Osteoblast (primary cell): Measurements from ENCODE around the gene UBTD1. TPM values are rescaled to one million over a fixed set of nuclear protein-coding genes. Genes with fewer than 3 reads are reported as not detected.

Experiments
- DNase-seq: peaks from one replicate; pipeline ENCODE4 v3.0.0; 2011; ENCODE audit warnings: low spot score, mixed read lengths; ENCODE audit not compliant: insufficient read length; ENCODE audit errors: missing footprints
- H2AFZ ChIP-seq: 2 replicates; pipeline ENCODE4 v1.6.0; 2011; ENCODE audit warnings: mild to moderate bottlenecking, low read length
- H3K27ac ChIP-seq: 2 replicates; pipeline ENCODE4 v1.5.1; 2011; ENCODE audit warnings: mild to moderate bottlenecking, low read depth, low read length, moderate library complexity
- H3K27me3 ChIP-seq: 2 replicates; pipeline ENCODE4 v1.6.0; 2012; ENCODE audit warnings: mild to moderate bottlenecking, control low read depth, inconsistent platforms, low read length, moderate library complexity; ENCODE audit not compliant: insufficient read depth
- H3K36me3 ChIP-seq: 2 replicates; pipeline ENCODE4 v1.5.1; 2011; ENCODE audit warnings: mild to moderate bottlenecking, low read length, control low read depth, moderate library complexity; ENCODE audit not compliant: insufficient read depth
- H3K4me1 ChIP-seq: 2 replicates; pipeline ENCODE4 v1.5.1; 2011; ENCODE audit warnings: mild to moderate bottlenecking, low read length, control low read depth, moderate library complexity; ENCODE audit not compliant: insufficient read depth
- H3K4me2 ChIP-seq: 2 replicates; pipeline ENCODE4 v1.6.0; 2011; ENCODE audit warnings: mild to moderate bottlenecking, low read length; ENCODE audit not compliant: insufficient read depth
- H3K4me3 ChIP-seq: fragments of 200-600 bp; sonication (generic); 3 replicates; pipeline ENCODE4 v1.5.1; 2012; ENCODE audit warnings: mild to moderate bottlenecking, low read length, inconsistent platforms; ENCODE audit not compliant: insufficient read depth
- H3K79me2 ChIP-seq: 2 replicates; pipeline ENCODE4 v1.6.0; 2012; ENCODE audit warnings: mild to moderate bottlenecking, low read length, control low read depth, inconsistent platforms; ENCODE audit not compliant: insufficient read depth
- H3K9me3 ChIP-seq: 2 replicates; pipeline ENCODE4 v1.5.1; 2011; ENCODE audit warnings: low read depth, low read length, control low read depth
- H4K20me1 ChIP-seq: 2 replicates; pipeline ENCODE4 v1.6.0; 2012; ENCODE audit warnings: mild to moderate bottlenecking, low read length, control low read depth; ENCODE audit not compliant: insufficient read depth
- total RNA-seq: library from RNA; depleted of rRNA; stranded (reverse); fragments of >200 nt; gene quantifications from 2 replicates; pipeline ENCODE4 v1.2.3, GENCODE V29; 2012
- TF ChIP-seq, protein P1 (sequence below): IDR thresholded peaks from 2 replicates; pipeline ENCODE4 v1.5.1; 2011; ENCODE audit warnings: mild to moderate bottlenecking, low read depth, low read length, moderate library complexity; ENCODE audit errors: extremely low read depth

UBTD1 gene
- total RNA-seq, 1 donor = 29.0 TPM

- peaks cover 37% of the 10 kb centered on the region for H4K20me1 ChIP-seq
- TF ChIP-seq, protein P1, sequence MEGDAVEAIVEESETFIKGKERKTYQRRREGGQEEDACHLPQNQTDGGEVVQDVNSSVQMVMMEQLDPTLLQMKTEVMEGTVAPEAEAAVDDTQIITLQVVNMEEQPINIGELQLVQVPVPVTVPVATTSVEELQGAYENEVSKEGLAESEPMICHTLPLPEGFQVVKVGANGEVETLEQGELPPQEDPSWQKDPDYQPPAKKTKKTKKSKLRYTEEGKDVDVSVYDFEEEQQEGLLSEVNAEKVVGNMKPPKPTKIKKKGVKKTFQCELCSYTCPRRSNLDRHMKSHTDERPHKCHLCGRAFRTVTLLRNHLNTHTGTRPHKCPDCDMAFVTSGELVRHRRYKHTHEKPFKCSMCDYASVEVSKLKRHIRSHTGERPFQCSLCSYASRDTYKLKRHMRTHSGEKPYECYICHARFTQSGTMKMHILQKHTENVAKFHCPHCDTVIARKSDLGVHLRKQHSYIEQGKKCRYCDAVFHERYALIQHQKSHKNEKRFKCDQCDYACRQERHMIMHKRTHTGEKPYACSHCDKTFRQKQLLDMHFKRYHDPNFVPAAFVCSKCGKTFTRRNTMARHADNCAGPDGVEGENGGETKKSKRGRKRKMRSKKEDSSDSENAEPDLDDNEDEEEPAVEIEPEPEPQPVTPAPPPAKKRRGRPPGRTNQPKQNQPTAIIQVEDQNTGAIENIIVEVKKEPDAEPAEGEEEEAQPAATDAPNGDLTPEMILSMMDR = no peak
- H3K4me2 ChIP-seq = no peak overlapping the region
- no peaks in the 10 kb centered on the region for H3K9me3 ChIP-seq
- H3K27ac ChIP-seq = peak overlapping the region; percentile 42
- H3K36me3 ChIP-seq = peaks cover 1% of the 10 kb centered on the region
- H3K4me1 ChIP-seq = peaks cover 25% of the 10 kb centered on the region
- H3K27me3 ChIP-seq = no peaks in the 10 kb centered on the region
- no peak for DNase-seq
- no peak overlapping the region for H2AFZ ChIP-seq
- H3K79me2 ChIP-seq = peaks cover 94% of the 10 kb centered on the region
- no peak overlapping the region for H3K4me3 ChIP-seq
Observed at GRCh38 chr10:97490592-97490991, 8.1 kb upstream of the UBTD1 start.

DNA sequence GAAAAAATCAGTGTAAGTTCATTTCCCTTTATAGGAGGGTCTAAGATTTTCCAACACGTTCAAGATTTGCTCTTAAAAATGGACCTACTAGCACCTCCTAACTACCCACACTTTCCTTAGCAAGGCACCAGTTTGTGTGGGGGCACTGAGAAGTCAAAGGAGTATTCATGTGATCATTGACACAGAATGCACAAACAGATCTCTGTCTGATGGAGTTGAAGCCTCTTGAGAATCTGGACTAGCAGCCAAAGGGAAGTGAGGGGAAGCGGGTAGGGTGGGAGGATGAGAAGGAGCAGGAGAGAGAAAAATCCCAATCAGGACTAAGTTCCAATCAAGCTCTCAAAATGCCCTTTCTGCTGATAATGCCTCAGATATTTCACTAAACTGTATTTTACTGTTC, 4.6 kb upstream of the UBTD1 start:
- Histone ChIP-seq H3K4me3 (no peak overlapping the region), H3K9me3 (no peaks in the 10 kb centered on the region), H3K27ac (no peak overlapping the region), H4K20me1 (peaks cover 29% of the 10 kb centered on the region), H3K27me3 (no peaks in the 10 kb centered on the region), H3K36me3 (no peaks in the 10 kb centered on the region), H3K79me2 (peaks cover 89% of the 10 kb centered on the region), H3K4me1 (peaks cover 36% of the 10 kb centered on the region), H3K4me2 (no peak overlapping the region), H2AFZ (no peak overlapping the region)
- no peak for DNase-seq
- TF ChIP-seq, protein P1 = no peak

- peak overlapping the region; percentile 19 for H3K4me2 ChIP-seq
Observed at GRCh38 chr10:97494863-97495506, 3.7 kb upstream of the UBTD1 start.

GRCh38 chr10:97497572-97498075, 1.1 kb upstream of the UBTD1 start:
- peak overlapping the region; percentile 88 for H3K4me2 ChIP-seq
- peaks cover 37% of the 10 kb centered on the region for H4K20me1 ChIP-seq
- TF ChIP-seq, protein P1 = no peak
- H3K4me3 ChIP-seq = peak overlapping the region; percentile 99
- H3K79me2 ChIP-seq = peaks cover 86% of the 10 kb centered on the region
- no peaks in the 10 kb centered on the region for H3K27me3 ChIP-seq
- peaks cover 31% of the 10 kb centered on the region for H3K4me1 ChIP-seq
- peak; percentile 97 for DNase-seq
- H3K9me3 ChIP-seq = no peaks in the 10 kb centered on the region
- H3K27ac ChIP-seq = peak overlapping the region; percentile 92
- peak overlapping the region; percentile 86 for H2AFZ ChIP-seq
- H3K36me3 ChIP-seq = peaks cover 3% of the 10 kb centered on the region

More at GRCh38 chr10:97494863-97495506, 3.7 kb upstream of the UBTD1 start:
- Histone ChIP-seq H3K79me2 (peaks cover 84% of the 10 kb centered on the region), H3K27ac (peak overlapping the region; percentile 32), H3K9me3 (no peaks in the 10 kb centered on the region), H3K27me3 (no peaks in the 10 kb centered on the region), H3K4me1 (peaks cover 31% of the 10 kb centered on the region), H4K20me1 (peaks cover 27% of the 10 kb centered on the region), H3K36me3 (no peaks in the 10 kb centered on the region), H2AFZ (no peak overlapping the region), H3K4me3 (no peak overlapping the region)
- TF ChIP-seq, protein P1 = no peak
- peak; percentile 69 for DNase-seq
